Neural cell (in vitro differentiated cells): ENCODE results near the gene THEM4. TPM values are rescaled to one million over a fixed set of nuclear protein-coding genes. Genes with fewer than 3 reads are reported as not detected.

Experiments used
- H2AFZ ChIP-seq: fragments of 200-600, 300-800 bp; sonication (generic), shearing (Covaris generic); 2 replicates; pipeline ENCODE4 v1.6.0; 2014; ENCODE audit warnings: low read depth, mild to moderate bottlenecking, antibody characterized with exemption, low read length, moderate library complexity
- H3F3A ChIP-seq: fragments of 200-600 bp; shearing (Covaris generic); 2 replicates; pipeline ENCODE4 v1.6.1; 2016; ENCODE audit warnings: mild to moderate bottlenecking, moderate library complexity, mixed read lengths, antibody characterized with exemption, low read length; ENCODE audit not compliant: insufficient read depth, poor library complexity, severe bottlenecking
- H3K27ac ChIP-seq: fragments of 200-600, 300-800 bp; sonication (generic), shearing (Covaris generic); 2 replicates; pipeline ENCODE4 v1.5.1; 2014; ENCODE audit warnings: mild to moderate bottlenecking, low read length, moderate library complexity
- H3K27me3 ChIP-seq: fragments of 300-800, 200-600 bp; sonication (generic), shearing (Covaris generic); 2 replicates; pipeline ENCODE4 v1.6.0; 2014; ENCODE audit warnings: mild to moderate bottlenecking, low read depth, low read length, moderate library complexity; ENCODE audit not compliant: insufficient read depth
- H3K36me3 ChIP-seq: fragments of 300-800, 200-600 bp; sonication (generic), shearing (Covaris generic); 2 replicates; pipeline ENCODE4 v1.5.1; 2014; ENCODE audit warnings: mild to moderate bottlenecking, antibody characterized with exemption, low read length, moderate library complexity; ENCODE audit not compliant: insufficient read depth
- H3K4me2 ChIP-seq: fragments of 300-800, 200-600 bp; sonication (generic), shearing (Covaris generic); 2 replicates; pipeline ENCODE4 v1.6.0; 2014; ENCODE audit warnings: mild to moderate bottlenecking, low read length
- H3K4me3 ChIP-seq: fragments of 300-800, 200-600 bp; sonication (generic), shearing (Covaris generic); 2 replicates; pipeline ENCODE4 v1.5.1; 2014; ENCODE audit warnings: mild to moderate bottlenecking, low read length, moderate library complexity
- H3K79me2 ChIP-seq: fragments of 200-600 bp; shearing (Covaris generic); replicated peaks from 2 replicates; pipeline ENCODE4 v1.6.0; 2014; ENCODE audit warnings: mild to moderate bottlenecking, low read length, moderate library complexity; ENCODE audit not compliant: insufficient read depth
- H3K9ac ChIP-seq: fragments of 300-800, 200-600 bp; sonication (generic), shearing (Covaris generic); 2 replicates; pipeline ENCODE4 v1.6.1; 2016; ENCODE audit warnings: mild to moderate bottlenecking, low read length, mixed read lengths
- H3K9me2 ChIP-seq: fragments of 200-600 bp; shearing (Covaris generic); 2 replicates; pipeline ENCODE4 v1.6.1; 2016; ENCODE audit warnings: mild to moderate bottlenecking, low read length, mixed read lengths; ENCODE audit not compliant: insufficient read depth
- H3K9me3 ChIP-seq: fragments of 200-600, 300-800 bp; sonication (generic), shearing (Covaris generic); 2 replicates; pipeline ENCODE4 v1.6.1; 2016; ENCODE audit warnings: mild to moderate bottlenecking, mixed run types, low read length, moderate library complexity, mixed read lengths
- H4K20me1 ChIP-seq: fragments of 200-600 bp; shearing (Covaris generic); 2 replicates; pipeline ENCODE4 v1.6.1; 2016; ENCODE audit warnings: mild to moderate bottlenecking, mixed run types; ENCODE audit not compliant: insufficient read depth
- CTCF ChIP-seq: fragments of 450-650 bp; IDR thresholded peaks from 2 replicates; pipeline ENCODE4 v1.5.1; 2014; ENCODE audit warnings: antibody characterized with exemption, mild to moderate bottlenecking, moderate library complexity; ENCODE audit not compliant: poor library complexity, severe bottlenecking
- EP300 ChIP-seq: fragments of 450-650 bp; conservative IDR thresholded peaks from 2 replicates; pipeline ENCODE4 v1.6.1; 2014; ENCODE audit warnings: antibody characterized with exemption, mild to moderate bottlenecking, moderate library complexity; ENCODE audit not compliant: poor library complexity, severe bottlenecking
- EZH2 ChIP-seq: fragments of 200-600, 300-800 bp; shearing (Covaris generic), sonication (generic); IDR thresholded peaks from 2 replicates; pipeline ENCODE4 v1.6.1; 2014; ENCODE audit warnings: antibody characterized with exemption, low read length, borderline replicate concordance, mild to moderate bottlenecking; ENCODE audit not compliant: insufficient read depth, poor library complexity, severe bottlenecking
- MXI1 ChIP-seq: fragments of 450-650 bp; conservative IDR thresholded peaks from 2 replicates; pipeline ENCODE4 v1.6.1; 2014; ENCODE audit warnings: antibody characterized with exemption, mild to moderate bottlenecking; ENCODE audit not compliant: poor library complexity, severe bottlenecking
- POLR2AphosphoS5 ChIP-seq: IDR thresholded peaks from 2 replicates; pipeline ENCODE4 v1.6.1; 2012
- RAD21 ChIP-seq: fragments of 450-650 bp; conservative IDR thresholded peaks from 2 replicates; pipeline ENCODE4 v1.6.1; 2014; ENCODE audit warnings: antibody characterized with exemption, mild to moderate bottlenecking, moderate library complexity
- SMC3 ChIP-seq: fragments of 450-650 bp; conservative IDR thresholded peaks from 2 replicates; pipeline ENCODE4 v1.6.1; 2014; ENCODE audit warnings: antibody characterized with exemption, mild to moderate bottlenecking, moderate library complexity; ENCODE audit not compliant: poor library complexity
- TAF1 ChIP-seq: IDR thresholded peaks from 2 replicates; pipeline ENCODE4 v1.6.1; 2012; ENCODE audit warnings: low read depth
- polyA plus RNA-seq: library from polyadenylated mRNA; depleted of rRNA; stranded (reverse); fragments of >200 nt; gene quantifications from 2 replicates; pipeline ENCODE4 v1.2.3, GENCODE V29; 2014
- TF ChIP-seq, protein P1 (sequence below): IDR thresholded peaks from 2 replicates; pipeline ENCODE4 v1.6.1; 2012; ENCODE audit warnings: borderline replicate concordance

Gene THEM4
- polyA plus RNA-seq, 1 donor from 2014 or later: 11.3 TPM

GRCh38 chr1:151853411-151853943 is 55.8 kb downstream of the THEM4 start, which contains the start of gene THEM5:
Gene THEM5 (minus strand): TSS chr1:151853712. CDS start chr1:151853565, 147 bp downstream.
- TF ChIP-seq TAF1 (no peak), CTCF (no peak), SMC3 (no peak), EP300 (no peak), MXI1 (no peak), EZH2 (no peak), RAD21 (no peak), POLR2AphosphoS5 (no peak)
- TF ChIP-seq, protein P1, sequence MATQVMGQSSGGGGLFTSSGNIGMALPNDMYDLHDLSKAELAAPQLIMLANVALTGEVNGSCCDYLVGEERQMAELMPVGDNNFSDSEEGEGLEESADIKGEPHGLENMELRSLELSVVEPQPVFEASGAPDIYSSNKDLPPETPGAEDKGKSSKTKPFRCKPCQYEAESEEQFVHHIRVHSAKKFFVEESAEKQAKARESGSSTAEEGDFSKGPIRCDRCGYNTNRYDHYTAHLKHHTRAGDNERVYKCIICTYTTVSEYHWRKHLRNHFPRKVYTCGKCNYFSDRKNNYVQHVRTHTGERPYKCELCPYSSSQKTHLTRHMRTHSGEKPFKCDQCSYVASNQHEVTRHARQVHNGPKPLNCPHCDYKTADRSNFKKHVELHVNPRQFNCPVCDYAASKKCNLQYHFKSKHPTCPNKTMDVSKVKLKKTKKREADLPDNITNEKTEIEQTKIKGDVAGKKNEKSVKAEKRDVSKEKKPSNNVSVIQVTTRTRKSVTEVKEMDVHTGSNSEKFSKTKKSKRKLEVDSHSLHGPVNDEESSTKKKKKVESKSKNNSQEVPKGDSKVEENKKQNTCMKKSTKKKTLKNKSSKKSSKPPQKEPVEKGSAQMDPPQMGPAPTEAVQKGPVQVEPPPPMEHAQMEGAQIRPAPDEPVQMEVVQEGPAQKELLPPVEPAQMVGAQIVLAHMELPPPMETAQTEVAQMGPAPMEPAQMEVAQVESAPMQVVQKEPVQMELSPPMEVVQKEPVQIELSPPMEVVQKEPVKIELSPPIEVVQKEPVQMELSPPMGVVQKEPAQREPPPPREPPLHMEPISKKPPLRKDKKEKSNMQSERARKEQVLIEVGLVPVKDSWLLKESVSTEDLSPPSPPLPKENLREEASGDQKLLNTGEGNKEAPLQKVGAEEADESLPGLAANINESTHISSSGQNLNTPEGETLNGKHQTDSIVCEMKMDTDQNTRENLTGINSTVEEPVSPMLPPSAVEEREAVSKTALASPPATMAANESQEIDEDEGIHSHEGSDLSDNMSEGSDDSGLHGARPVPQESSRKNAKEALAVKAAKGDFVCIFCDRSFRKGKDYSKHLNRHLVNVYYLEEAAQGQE: no peak
- no peaks in the 10 kb centered on the region for H3K79me2 ChIP-seq
- H3K27ac ChIP-seq: no peak within 1 kb of the TSS
- H3F3A ChIP-seq: no peaks in the 10 kb centered on the region
- no peak within 1 kb of the TSS for H3K4me3 ChIP-seq
- no peaks in the 10 kb centered on the region for H3K36me3 ChIP-seq
- no peak within 1 kb of the TSS for H3K4me2 ChIP-seq
- no peak within 1 kb of the TSS for H2AFZ ChIP-seq
- H3K9me3 ChIP-seq: no peaks in the 10 kb centered on the region
- H3K27me3 ChIP-seq: no peaks in the 10 kb centered on the region
- no peaks in the 10 kb centered on the region for H3K9me2 ChIP-seq
- no peak within 1 kb of the TSS for H3K9ac ChIP-seq
- H4K20me1 ChIP-seq: no peaks in the 10 kb centered on the region

- Histone ChIP-seq H3K4me3 (no peak overlapping the region), H3K9me2 (no peaks in the 10 kb centered on the region), H3F3A (no peaks in the 10 kb centered on the region), H3K36me3 (no peaks in the 10 kb centered on the region), H3K27me3 (no peaks in the 10 kb centered on the region), H3K9me3 (no peaks in the 10 kb centered on the region), H3K79me2 (no peaks in the 10 kb centered on the region), H3K27ac (no peak overlapping the region), H4K20me1 (no peaks in the 10 kb centered on the region), H3K9ac (no peak overlapping the region), H3K4me2 (no peak overlapping the region), H2AFZ (no peak overlapping the region)
- no peak for TF ChIP-seq RAD21
- TF ChIP-seq, protein P1: no peak
- no peak for TF ChIP-seq EP300
- no peak for TF ChIP-seq POLR2AphosphoS5
- no peak for TF ChIP-seq MXI1
Observed at GRCh38 chr1:151852733-151853132, 56.6 kb downstream of the THEM4 start.
